Brain microvascular endothelial cell (primary cell): ENCODE results near the gene SFTPB.

Experiments
- DNase-seq: peaks from one replicate; pipeline ENCODE4 v3.0.0-alpha.2; 2020
- H3K27ac ChIP-seq: fragments of 250-450 bp; sonication (Bioruptor Pico); 2 replicates; pipeline ENCODE4 v1.5.1; 2020; ENCODE audit warnings: mild to moderate bottlenecking, moderate library complexity
- H3K27me3 ChIP-seq: fragments of 250-450 bp; sonication (Bioruptor Pico); replicated peaks from 2 replicates; pipeline ENCODE4 v1.5.1; 2020; ENCODE audit warnings: mild to moderate bottlenecking
- H3K36me3 ChIP-seq: fragments of 250-450 bp; sonication (Bioruptor Pico); replicated peaks from 2 replicates; pipeline ENCODE4 v1.5.1; 2020; ENCODE audit warnings: mild to moderate bottlenecking
- H3K4me3 ChIP-seq: 2 replicates; pipeline ENCODE4 v1.5.1; 2011; ENCODE audit warnings: low read depth, mild to moderate bottlenecking, control low read depth, low read length, moderate library complexity
- CTCF ChIP-seq: IDR thresholded peaks from 2 replicates; pipeline ENCODE4 v1.5.1; 2011; ENCODE audit warnings: low read depth, mild to moderate bottlenecking, moderate library complexity, low read length, control low read depth, inconsistent platforms; ENCODE audit errors: missing control alignments
- in situ Hi-C: cut with HindIII; loops from 2 replicates; pipeline ENCODE4 v1.10.0; 2017; ENCODE audit warnings: low sequenced_read_pairs, low pct_ligation_motif_present

Gene SFTPB

GRCh38 chr2:85655961-85656417 lies 12.0 kb downstream of the SFTPB start:
- Histone ChIP-seq H3K27ac (no peak overlapping the region), H3K27me3 (no peaks in the 10 kb centered on the region), H3K4me3 (no peak overlapping the region), H3K36me3 (peaks cover 14% of the 10 kb centered on the region)
- in situ Hi-C loops = no loop called here
- TF ChIP-seq CTCF = no peak
- DNase-seq = no peak

GRCh38 chr2:85653996-85654395 lies 14.0 kb downstream of the SFTPB start:
- no peaks in the 10 kb centered on the region for H3K27me3 ChIP-seq
- H3K27ac ChIP-seq = no peak overlapping the region
- DNase-seq = no peak
- peaks cover 22% of the 10 kb centered on the region for H3K36me3 ChIP-seq
- no peak for TF ChIP-seq CTCF
- no peak overlapping the region for H3K4me3 ChIP-seq
- in situ Hi-C loops = no loop called here

- TF ChIP-seq CTCF = no peak
- no peaks in the 10 kb centered on the region for H3K27me3 ChIP-seq
- H3K27ac ChIP-seq = no peak overlapping the region
- DNase-seq = no peak
- H3K4me3 ChIP-seq = no peak overlapping the region
- in situ Hi-C loops = no loop called here
- peaks cover 35% of the 10 kb centered on the region for H3K36me3 ChIP-seq
Measured at GRCh38 chr2:85652056-85652455, 15.9 kb downstream of the SFTPB start.

- H3K36me3 ChIP-seq = peaks cover 43% of the 10 kb centered on the region
- no peak overlapping the region for H3K27ac ChIP-seq
Measured at GRCh38 chr2:85651097-85651496, 16.9 kb downstream of the SFTPB start.

GRCh38 chr2:85650456-85650855 lies 17.5 kb downstream of the SFTPB start:
- Histone ChIP-seq H3K4me3 (no peak overlapping the region), H3K27me3 (no peaks in the 10 kb centered on the region), H3K36me3 (peaks cover 49% of the 10 kb centered on the region), H3K27ac (peak overlapping the region; percentile 5)
- no peak for DNase-seq
- no peak for TF ChIP-seq CTCF
- in situ Hi-C loops = no loop called here

More at GRCh38 chr2:85651097-85651496, 16.9 kb downstream of the SFTPB start:
- TF ChIP-seq CTCF = no peak
- in situ Hi-C loops = no loop called here
- DNase-seq = no peak
- Histone ChIP-seq H3K4me3 (no peak overlapping the region), H3K27me3 (no peaks in the 10 kb centered on the region)
